Right atrium auricular region (tissue), 2 donors: Measurements from ENCODE around the gene ARHGAP45. TPM values are rescaled to one million over a fixed set of nuclear protein-coding genes. Genes with fewer than 3 reads are reported as not detected.

Experiments
- DNase-seq: peaks from one replicate; pipeline ENCODE4 v3.0.0-alpha.2; 2019; ENCODE audit warnings: low spot score
- H3K27ac ChIP-seq, 2 donors: fragments of 200-600 bp; sonication (generic); 1 replicate in 1 of 2; 2 replicates in 1 of 2; pipeline ENCODE4 v1.5.1; 2016 to 2019
- H3K27me3 ChIP-seq, 2 donors: fragments of 200-600 bp; sonication (generic); one replicate each; pipeline versions ENCODE4 v1.5.1 to v1.6.0; 2017 to 2019
- H3K36me3 ChIP-seq: fragments of 200-600 bp; sonication (generic); one replicate; pipeline ENCODE4 v1.5.1; 2016
- H3K4me1 ChIP-seq, 2 donors: fragments of 200-600 bp; sonication (generic); one replicate each; pipeline versions ENCODE4 v1.5.1 to v1.6.0; 2017 to 2019
- H3K4me3 ChIP-seq, 2 donors: fragments of 200-600 bp; sonication (generic); 1 replicate in 1 of 2; 2 replicates in 1 of 2; pipeline ENCODE4 v1.5.1; 2017 to 2019; ENCODE audit warnings: mild to moderate bottlenecking in 1 of 2, moderate library complexity in 1 of 2
- H3K9me3 ChIP-seq, 2 donors: fragments of 200-600 bp; sonication (generic); one replicate each; pipeline ENCODE4 v1.5.1; 2019
- total RNA-seq, 2 donors: library from RNA; depleted of rRNA; stranded (reverse); fragments of >200 nt; gene quantifications; one replicate each; pipeline ENCODE4 v1.1.0, GENCODE V29; 2016
- TF ChIP-seq, protein P1 (sequence below), 2 donors: fragments of 200-600 bp; sonication (generic); IDR thresholded peaks; one replicate each; pipeline ENCODE4 v1.5.1; 2019; ENCODE audit warnings: antibody characterized with exemption in 2 of 2

The ARHGAP45 gene
- total RNA-seq, 2 donors from 2014 or later: 5.2 to 12.8 TPM

DNA sequence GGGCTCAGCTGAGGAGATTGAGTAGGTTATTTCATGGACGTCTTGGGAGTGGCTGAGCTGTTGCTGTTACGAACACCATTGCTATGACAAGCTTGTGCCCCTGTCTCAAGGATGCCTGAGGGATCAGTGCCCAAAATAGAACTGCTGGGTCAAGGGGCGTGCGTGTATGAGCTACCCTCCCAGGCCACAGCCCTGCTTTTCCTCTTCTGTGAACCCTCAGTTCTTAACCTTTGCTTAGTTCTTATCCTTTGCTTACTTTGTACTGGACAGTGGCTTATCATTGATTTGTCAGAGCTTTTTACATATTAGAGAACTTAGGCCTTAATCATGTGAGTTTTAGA, 9.0 kb downstream of the ARHGAP45 start:
- Histone ChIP-seq H3K36me3 (no peaks in the 10 kb centered on the region), H3K27ac (no peak overlapping the region), H3K4me3 (no peak overlapping the region), H3K4me1 (peaks cover 0 to 6% of the 10 kb centered on the region in 2 donors), H3K27me3 (no peaks in the 10 kb centered on the region), H3K9me3 (no peaks in the 10 kb centered on the region)
- TF ChIP-seq, protein P1, sequence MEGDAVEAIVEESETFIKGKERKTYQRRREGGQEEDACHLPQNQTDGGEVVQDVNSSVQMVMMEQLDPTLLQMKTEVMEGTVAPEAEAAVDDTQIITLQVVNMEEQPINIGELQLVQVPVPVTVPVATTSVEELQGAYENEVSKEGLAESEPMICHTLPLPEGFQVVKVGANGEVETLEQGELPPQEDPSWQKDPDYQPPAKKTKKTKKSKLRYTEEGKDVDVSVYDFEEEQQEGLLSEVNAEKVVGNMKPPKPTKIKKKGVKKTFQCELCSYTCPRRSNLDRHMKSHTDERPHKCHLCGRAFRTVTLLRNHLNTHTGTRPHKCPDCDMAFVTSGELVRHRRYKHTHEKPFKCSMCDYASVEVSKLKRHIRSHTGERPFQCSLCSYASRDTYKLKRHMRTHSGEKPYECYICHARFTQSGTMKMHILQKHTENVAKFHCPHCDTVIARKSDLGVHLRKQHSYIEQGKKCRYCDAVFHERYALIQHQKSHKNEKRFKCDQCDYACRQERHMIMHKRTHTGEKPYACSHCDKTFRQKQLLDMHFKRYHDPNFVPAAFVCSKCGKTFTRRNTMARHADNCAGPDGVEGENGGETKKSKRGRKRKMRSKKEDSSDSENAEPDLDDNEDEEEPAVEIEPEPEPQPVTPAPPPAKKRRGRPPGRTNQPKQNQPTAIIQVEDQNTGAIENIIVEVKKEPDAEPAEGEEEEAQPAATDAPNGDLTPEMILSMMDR (IDR thresholded peaks at IDR 0.05): no peak
- no peak for DNase-seq

DNA sequence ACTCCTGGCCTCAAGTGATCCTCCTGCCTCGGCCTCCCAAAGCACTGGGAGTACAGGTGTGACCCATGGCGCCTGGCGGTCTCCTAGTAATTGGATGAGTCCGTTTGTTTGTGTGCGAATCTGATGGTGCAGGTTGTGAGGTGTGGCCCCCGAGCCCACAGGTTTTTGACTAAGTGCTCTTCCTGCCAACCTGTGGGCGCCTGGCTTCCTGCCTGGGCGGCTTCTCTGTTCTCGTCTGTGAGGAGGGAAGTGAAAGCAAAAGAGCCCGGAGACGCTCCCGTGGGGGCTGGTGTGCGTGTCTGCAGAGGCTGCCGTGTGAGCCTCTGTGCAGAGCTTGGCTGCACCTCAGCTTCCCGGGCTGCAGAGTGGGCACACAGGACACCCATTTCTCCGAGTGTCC, 10.0 kb downstream of the ARHGAP45 start:
- Histone ChIP-seq H3K4me3 (no peak overlapping the region), H3K27ac (no peak overlapping the region), H3K9me3 (no peaks in the 10 kb centered on the region), H3K27me3 (no peaks in the 10 kb centered on the region), H3K36me3 (no peaks in the 10 kb centered on the region), H3K4me1 (peaks cover 0 to 4% of the 10 kb centered on the region in 2 donors)
- TF ChIP-seq, protein P1 (IDR thresholded peaks at IDR 0.05): no peak
- DNase-seq: no peak

DNA sequence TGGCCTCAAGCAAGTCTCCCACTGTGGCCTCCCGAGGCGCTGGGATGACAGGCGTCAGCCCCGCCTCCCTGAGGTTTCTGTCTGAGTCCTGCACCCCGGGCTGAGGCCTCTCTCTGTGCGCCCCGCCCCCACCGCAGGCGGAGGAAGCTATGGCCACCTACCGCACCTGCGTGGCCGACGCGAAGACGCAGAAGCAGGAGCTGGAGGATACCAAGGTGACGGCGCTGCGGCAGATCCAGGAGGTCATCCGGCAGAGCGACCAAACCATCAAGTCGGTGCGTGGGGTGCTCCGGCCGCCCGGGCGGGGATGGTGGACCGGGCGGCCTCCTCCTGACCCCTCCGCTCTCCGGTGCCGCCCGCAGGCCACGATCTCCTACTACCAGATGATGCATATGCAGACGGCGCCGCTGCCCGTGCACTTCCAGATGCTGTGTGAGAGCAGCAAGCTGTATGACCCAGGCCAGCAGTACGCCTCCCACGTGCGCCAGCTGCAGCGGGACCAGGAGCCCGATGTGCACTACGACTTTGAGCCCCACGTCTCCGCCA, 12.7 kb downstream of the ARHGAP45 start:
- no peak overlapping the region for H3K27ac ChIP-seq
- no peaks in the 10 kb centered on the region for H3K27me3 ChIP-seq
- H3K4me1 ChIP-seq: peaks cover 0 to 18% of the 10 kb centered on the region in 2 donors
- TF ChIP-seq, protein P1 (IDR thresholded peaks at IDR 0.05): no peak
- H3K9me3 ChIP-seq: no peaks in the 10 kb centered on the region
- H3K36me3 ChIP-seq: no peaks in the 10 kb centered on the region
- H3K4me3 ChIP-seq: no peak overlapping the region
- no peak for DNase-seq

DNA sequence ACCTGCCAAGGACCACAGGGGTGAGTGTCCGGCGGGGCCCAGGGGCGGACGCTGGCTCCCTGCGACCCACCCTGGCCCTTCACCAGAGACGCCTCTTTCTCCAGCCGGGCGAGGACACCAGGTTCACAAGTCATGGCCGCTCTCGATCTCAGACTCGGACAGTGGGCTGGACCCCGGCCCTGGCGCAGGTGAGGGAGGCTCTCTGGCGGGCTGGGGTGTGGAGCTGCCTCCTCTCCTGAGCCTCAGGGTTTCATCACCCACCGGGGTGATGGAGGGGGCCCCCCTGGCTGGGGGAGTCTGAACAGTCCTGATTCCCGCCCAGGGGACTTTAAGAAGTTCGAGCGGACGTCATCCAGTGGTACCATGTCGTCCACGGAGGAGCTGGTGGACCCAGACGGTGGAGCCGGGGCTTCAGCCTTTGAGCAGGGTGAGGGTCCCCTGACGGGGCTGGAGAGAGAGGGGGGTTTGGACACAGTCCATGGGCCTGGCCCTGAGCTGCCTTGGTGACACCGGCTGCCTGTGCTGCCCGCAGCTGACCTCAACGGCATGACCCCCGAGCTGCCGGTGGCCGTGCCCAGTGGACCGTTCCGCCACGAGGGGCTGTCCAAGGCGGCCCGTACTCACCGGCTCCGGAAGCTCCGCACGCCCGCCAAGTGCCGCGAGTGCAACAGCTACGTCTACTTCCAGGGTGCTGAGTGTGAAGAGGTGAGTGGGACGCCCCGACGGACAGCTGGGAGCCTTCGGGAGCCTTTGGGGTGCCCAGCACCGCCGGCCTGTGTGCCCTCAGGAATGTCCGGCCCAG, 13.6 kb downstream of the ARHGAP45 start:
- Histone ChIP-seq H3K4me3 (no peak overlapping the region), H3K9me3 (no peaks in the 10 kb centered on the region), H3K4me1 (peaks cover 0 to 18% of the 10 kb centered on the region in 2 donors), H3K36me3 (no peaks in the 10 kb centered on the region), H3K27me3 (no peaks in the 10 kb centered on the region), H3K27ac (no peak overlapping the region)
- TF ChIP-seq, protein P1 (IDR thresholded peaks at IDR 0.05): no peak
- DNase-seq: no peak

DNA sequence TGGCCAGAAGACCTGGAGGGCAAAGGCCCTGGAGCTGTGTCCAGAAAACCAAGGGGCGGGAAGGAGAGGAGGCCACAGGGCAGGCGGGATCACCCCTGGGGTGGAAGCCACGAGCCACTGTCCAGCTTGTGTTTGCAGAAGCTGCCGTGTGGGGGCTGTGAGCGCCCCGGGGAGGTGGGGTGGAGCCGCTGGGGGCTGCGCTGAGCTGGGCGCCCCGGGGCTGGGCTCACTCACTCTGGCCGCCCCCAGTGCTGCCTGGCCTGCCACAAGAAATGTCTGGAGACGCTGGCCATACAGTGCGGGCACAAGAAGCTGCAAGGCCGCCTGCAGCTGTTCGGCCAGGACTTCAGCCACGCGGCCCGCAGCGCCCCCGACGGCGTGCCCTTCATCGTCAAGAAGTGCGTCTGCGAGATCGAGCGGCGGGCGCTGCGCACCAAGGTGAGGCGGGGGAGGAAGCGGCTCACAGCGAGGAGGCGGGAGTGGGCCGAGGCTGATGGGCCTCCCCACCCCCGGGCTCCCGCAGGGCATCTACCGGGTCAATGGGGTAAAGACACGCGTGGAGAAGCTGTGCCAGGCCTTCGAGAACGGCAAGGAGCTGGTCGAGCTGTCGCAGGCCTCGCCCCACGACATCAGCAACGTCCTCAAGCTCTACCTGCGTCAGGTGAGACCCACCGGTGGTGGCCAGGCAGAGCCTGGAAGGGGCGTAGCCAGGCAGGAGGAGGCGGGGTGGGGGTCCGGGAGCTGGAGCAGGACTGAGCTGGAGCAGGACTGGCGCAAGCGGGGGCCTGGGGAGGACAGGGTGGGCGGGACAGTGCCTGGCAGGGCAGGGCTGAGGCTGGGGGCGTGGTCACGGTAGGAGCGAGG, 14.6 kb downstream of the ARHGAP45 start:
- Histone ChIP-seq H3K27me3 (no peaks in the 10 kb centered on the region), H3K4me3 (no peak overlapping the region), H3K9me3 (no peaks in the 10 kb centered on the region), H3K4me1 (peaks cover 0 to 18% of the 10 kb centered on the region in 2 donors), H3K27ac (no peak overlapping the region), H3K36me3 (no peaks in the 10 kb centered on the region)
- no peak for DNase-seq
- TF ChIP-seq, protein P1 (IDR thresholded peaks at IDR 0.05): no peak
